ENCODE data around the gene BCORL1.
A peak's percentile ranks its signal among the peaks of the same experiment; 100 is the strongest.

Gene BCORL1

GRCh38 chrX:129982300-129983251, at the start of gene BCORL1:
Gene BCORL1, plus strand, starts transcription at chrX:129982635. Its CDS starts 22,597 bp downstream, at chrX:130005232.
- DNase-seq (ENCODE audit: low spot score): peak; percentile 92

- no peak for DNase-seq (ENCODE audit: low spot score)
These were observed 49.6 kb upstream of the BCORL1 start for GRCh38 chrX:129932821-129933321.

GRCh38 chrX:129933700-129934099, 48.7 kb upstream of the BCORL1 start:
- DNase-seq (ENCODE audit: low spot score): no peak

DNA sequence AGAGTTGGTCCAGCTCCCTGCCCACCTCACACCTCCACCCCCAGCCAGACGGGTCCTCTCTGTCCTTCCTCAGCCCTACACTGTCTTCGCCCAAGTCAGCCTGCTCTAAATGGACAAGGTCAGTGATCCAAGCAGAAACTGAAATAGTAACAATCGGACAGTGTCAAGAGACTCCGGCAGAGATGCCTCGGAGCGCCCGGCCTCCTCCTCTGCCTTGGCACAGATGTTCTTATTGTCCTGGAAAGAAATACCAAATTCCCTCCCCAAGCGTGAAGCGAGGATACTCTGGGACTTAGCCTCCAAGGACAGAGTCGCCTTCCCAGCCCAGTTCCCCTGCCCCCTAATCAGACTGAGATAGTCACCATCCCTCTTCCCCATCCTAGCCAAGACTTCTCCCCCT, 48.0 kb upstream of the BCORL1 start:
- no peak for DNase-seq (ENCODE audit: low spot score)

- no peak for DNase-seq (ENCODE audit: low spot score)
These were observed 47.5 kb upstream of the BCORL1 start for GRCh38 chrX:129934952-129935351.

GRCh38 chrX:129938081-129938480, 44.4 kb upstream of the BCORL1 start:
- DNase-seq (ENCODE audit: low spot score): no peak

- no peak for DNase-seq (ENCODE audit: low spot score)
These were observed 42.4 kb upstream of the BCORL1 start for GRCh38 chrX:129939986-129940385.

GRCh38 chrX:129940721-129941120, 41.7 kb upstream of the BCORL1 start:
- no peak for DNase-seq (ENCODE audit: low spot score)

- no peak for DNase-seq (ENCODE audit: low spot score)
These were observed 37.3 kb upstream of the BCORL1 start for GRCh38 chrX:129945131-129945530.

DNA sequence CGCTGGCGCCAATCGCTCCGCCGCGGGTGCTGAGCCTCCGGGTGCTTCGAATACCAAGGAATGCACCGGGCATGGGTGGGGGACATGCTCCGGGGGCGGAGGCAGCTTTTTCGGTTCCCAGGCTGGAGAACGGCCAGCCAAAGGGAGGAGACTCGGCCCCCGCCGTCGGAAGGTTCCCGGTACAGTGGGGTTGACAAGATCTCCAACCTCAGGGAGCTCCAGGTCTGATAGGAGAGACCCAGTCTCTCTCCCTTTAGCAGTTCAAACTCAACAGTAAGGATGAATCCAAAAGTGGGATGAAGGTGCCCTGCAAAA, 29.1 kb upstream of the BCORL1 start:
- DNase-seq (ENCODE audit: low spot score): no peak

DNA sequence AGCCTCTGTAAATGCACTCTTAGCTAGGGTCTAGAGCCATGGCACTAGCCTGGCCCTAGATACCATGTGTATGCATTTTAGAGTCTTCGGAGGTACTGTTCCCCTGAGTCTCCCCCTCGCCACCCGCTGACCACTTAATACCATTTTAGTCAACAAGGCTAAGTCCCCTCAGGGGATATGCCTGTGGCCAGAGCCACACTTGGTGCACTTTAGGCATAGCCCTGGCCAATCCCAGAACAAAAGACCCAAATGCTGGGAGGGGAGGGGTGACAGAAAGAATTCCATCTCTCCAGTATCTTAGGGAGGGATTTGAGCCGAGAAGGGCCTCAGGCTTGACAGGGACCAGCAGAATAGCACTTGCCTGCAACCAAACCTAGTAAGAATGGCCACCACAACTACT, 28.6 kb upstream of the BCORL1 start:
- DNase-seq (ENCODE audit: low spot score): no peak

- DNase-seq (ENCODE audit: low spot score): no peak
These were observed 27.6 kb upstream of the BCORL1 start for GRCh38 chrX:129954804-129955203.

- DNase-seq (ENCODE audit: low spot score): no peak
These were observed 26.8 kb upstream of the BCORL1 start for GRCh38 chrX:129955682-129956081.

GRCh38 chrX:129956145-129956544, 26.3 kb upstream of the BCORL1 start:
- no peak for DNase-seq (ENCODE audit: low spot score)

GRCh38 chrX:129956765-129957164, 25.7 kb upstream of the BCORL1 start:
- no peak for DNase-seq (ENCODE audit: low spot score)

DNA sequence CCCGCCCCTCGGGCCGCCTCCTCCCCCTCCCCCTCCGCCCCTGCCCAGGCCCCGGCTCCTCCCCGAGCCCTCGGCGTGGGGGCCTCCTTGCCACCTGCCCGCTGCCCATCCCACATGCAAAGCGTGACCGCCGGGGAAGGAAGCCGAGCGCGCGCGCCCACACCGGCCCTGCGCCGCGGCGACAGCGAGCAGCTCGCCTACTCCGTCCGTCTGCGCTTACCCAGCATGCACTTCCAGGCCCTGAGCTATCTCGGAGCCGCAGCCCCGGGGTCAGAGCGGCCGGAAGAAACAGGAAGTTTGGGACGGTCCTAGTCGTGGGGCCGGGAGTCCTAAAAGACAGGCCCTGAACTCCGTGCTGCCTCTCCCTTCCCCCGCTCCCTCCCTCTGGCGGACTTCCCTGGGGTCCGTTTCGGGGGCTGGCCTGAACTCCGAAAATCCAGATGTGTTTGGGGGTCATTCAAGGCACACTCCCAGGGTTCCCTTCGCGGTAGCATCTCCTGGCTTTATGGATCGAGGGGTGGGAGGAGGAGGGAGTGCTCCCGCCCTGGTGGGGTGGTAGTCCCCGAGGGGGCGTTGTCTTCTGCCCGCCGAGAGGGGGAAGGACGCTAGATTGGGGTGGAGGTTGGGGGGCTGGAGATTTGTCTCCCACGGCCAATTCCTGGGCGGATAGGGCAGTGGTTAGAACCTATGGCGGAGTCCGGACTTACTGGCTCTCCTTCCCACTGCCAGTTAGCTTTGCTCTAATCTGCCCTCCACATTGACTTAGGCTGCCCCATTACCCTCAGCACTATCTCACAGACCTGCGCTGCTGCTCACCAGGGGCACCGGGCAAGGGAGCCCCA, 25.0 kb upstream of the BCORL1 start:
- peak; percentile 75 for DNase-seq (ENCODE audit: low spot score)

DNA sequence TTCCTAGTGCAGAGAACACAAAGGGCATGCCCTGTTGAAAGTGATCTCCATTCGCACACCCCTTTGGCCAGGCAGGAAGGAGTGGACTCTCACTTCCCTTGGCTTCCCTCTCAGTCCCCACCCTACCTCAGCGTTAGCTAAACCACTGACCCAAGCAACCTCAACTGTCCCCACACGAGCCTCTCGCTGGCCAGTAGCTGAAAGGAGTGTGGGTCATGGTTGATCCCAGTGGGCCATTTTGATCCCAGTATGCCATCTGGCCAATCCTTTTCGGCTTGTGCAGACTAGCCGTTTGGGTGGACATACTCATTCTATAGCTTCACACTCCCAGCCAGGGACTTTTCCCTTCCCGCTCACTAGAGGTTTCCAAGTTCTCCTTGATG, 24.4 kb upstream of the BCORL1 start:
- DNase-seq (ENCODE audit: low spot score): no peak

GRCh38 chrX:129958814-129959492, 23.5 kb upstream of the BCORL1 start:
- no peak for DNase-seq (ENCODE audit: low spot score)

GRCh38 chrX:129959493-129959832, 23.0 kb upstream of the BCORL1 start:
- no peak for DNase-seq (ENCODE audit: low spot score)

DNA sequence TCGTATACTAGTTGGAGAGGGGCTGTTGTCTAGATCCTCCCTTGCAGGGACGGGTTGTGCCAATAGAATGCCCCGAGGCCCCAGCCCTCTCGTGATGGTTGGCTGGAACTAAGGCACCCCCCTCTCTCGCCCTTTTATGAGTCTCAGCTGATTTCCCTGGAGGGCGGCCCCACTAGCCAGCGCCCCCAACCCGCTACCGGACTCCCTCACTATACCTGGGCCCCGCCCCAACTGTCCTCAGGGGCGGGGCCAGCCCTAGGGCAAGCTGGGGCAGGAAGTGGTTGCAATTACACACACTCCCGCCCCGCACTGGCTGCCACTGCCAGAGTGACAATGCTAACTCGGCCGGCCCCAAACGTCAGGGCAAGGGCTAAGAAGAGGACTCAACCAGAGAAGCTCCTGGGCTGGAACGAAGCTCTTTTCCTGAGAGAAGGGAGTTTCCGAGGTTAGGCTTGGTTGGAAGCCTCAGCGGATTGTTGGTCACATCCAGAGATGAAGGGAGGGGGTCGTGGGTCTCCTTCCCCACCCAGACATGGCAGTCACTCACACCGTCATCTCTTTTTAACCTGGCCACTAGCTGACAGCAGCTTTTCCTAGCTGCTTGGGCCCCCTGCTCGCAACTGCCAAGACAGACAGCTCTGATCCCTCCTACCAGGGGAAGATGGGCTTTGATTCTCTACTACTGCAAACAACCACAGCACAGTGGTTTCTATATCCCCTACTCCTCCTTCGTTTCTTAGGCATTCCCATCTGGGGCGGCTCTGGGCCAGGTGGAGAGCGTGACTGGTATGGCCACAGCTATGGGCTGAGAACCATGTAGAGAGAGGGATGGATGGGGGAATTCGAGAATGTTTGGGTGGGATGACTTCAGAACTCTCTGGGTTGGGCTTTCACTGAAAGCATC, 21.0 kb upstream of the BCORL1 start:
- peak; percentile 80 for DNase-seq (ENCODE audit: low spot score)

GRCh38 chrX:129963729-129964128, 18.7 kb upstream of the BCORL1 start:
- no peak for DNase-seq (ENCODE audit: low spot score)
